ENCODE results near the gene TSC22D1. TPM values are rescaled to one million over a fixed set of nuclear protein-coding genes. Genes with fewer than 3 reads are reported as not detected.

The TSC22D1 gene
- total RNA-seq, 2 experiments from 2014 or later = 14.6 to 27.7 TPM

GRCh38 chr13:44432650-44433049, 143.5 kb downstream of the TSC22D1 start:
- TF ChIP-seq EZH2phosphoT487 (IDR thresholded peaks at IDR 0.05; ENCODE audit: borderline replicate concordance, low read depth, low read length) = no peak
- TF ChIP-seq CTCF (conservative IDR thresholded peaks at IDR 0.05; ENCODE audit: low read length) = no peak
- Histone ChIP-seq H2AFZ (ENCODE audit: low read length) (no peak overlapping the region), H3K9me3 (ENCODE audit: low read length) (no peaks in the 10 kb centered on the region), H3K36me3 (ENCODE audit: insufficient read depth, low read length) (peaks cover 11% of the 10 kb centered on the region; the same call in 1 of the 2 replicates), H3K4me3 (ENCODE audit: low read depth, low read length, poor library complexity, severe bottlenecking) (no peak overlapping the region), H3K4me2 (ENCODE audit: low read length) (no peak overlapping the region), H3K79me2 (ENCODE audit: insufficient read depth, low read depth, low read length) (no peaks in the 10 kb centered on the region), H3K4me1 (ENCODE audit: insufficient read depth, low read length, poor library complexity, severe bottlenecking) (peaks cover 14% of the 10 kb centered on the region), H3K27ac (ENCODE audit: low read depth, low read length, poor library complexity, severe bottlenecking) (no peak overlapping the region), H4K20me1 (ENCODE audit: insufficient read depth, low read length) (no peaks in the 10 kb centered on the region), H3K9me2 (ENCODE audit: insufficient read depth, low read length) (no peaks in the 10 kb centered on the region)
- ChIA-PET POLR2A (interaction anchor here (0.5 to 0.6 kb wide), 2 partner anchors 51 to 79 kb away, joined by 3 to 4 read pairs; no protein-coding TSS in a partner anchor), CTCF (ENCODE audit: unreplicated experiment) (no interaction called here)
- no peak for DNase-seq (ENCODE audit: low spot score)
- intact Hi-C loops (cut with micrococcal nuclease; ENCODE audit: unreplicated experiment) = no loop called here
- no TSS peak for BruUV-seq (replicated peaks)

GRCh38 chr13:44431150-44431549, 145.0 kb downstream of the TSC22D1 start:
- Histone ChIP-seq H3K79me2 (ENCODE audit: insufficient read depth, low read depth, low read length) (no peaks in the 10 kb centered on the region), H3K9me3 (ENCODE audit: low read length) (no peaks in the 10 kb centered on the region), H3K36me3 (ENCODE audit: insufficient read depth, low read length) (peaks cover 11% of the 10 kb centered on the region; the same call in 1 of the 2 replicates), H3K4me2 (ENCODE audit: low read length) (no peak overlapping the region), H3K4me3 (ENCODE audit: low read depth, low read length, poor library complexity, severe bottlenecking) (no peak overlapping the region), H3K27ac (ENCODE audit: low read depth, low read length, poor library complexity, severe bottlenecking) (no peak overlapping the region), H3K4me1 (ENCODE audit: insufficient read depth, low read length, poor library complexity, severe bottlenecking) (peaks cover 5% of the 10 kb centered on the region), H4K20me1 (ENCODE audit: insufficient read depth, low read length) (no peaks in the 10 kb centered on the region), H2AFZ (ENCODE audit: low read length) (no peak overlapping the region), H3K9me2 (ENCODE audit: insufficient read depth, low read length) (no peaks in the 10 kb centered on the region)
- POLR2A ChIA-PET = interaction anchor here (0.7 kb wide), 1 partner anchor 36 kb away, joined by 3 read pairs; no protein-coding TSS in a partner anchor
- TF ChIP-seq EZH2phosphoT487 (IDR thresholded peaks at IDR 0.05; ENCODE audit: borderline replicate concordance, low read depth, low read length) (no peak), CTCF (conservative IDR thresholded peaks at IDR 0.05; ENCODE audit: low read length) (no peak)
- BruUV-seq (replicated peaks) = no TSS peak
- intact Hi-C loops (cut with micrococcal nuclease; ENCODE audit: unreplicated experiment) = no loop called here
- CTCF ChIA-PET (ENCODE audit: unreplicated experiment) = no interaction called here
- no peak for DNase-seq (ENCODE audit: low spot score)

- CTCF ChIA-PET (ENCODE audit: unreplicated experiment) = no interaction called here
- no peak overlapping the region for H3K4me2 ChIP-seq (ENCODE audit: low read length)
These were observed 146.8 kb downstream of the TSC22D1 start for GRCh38 chr13:44429311-44429710.

More at GRCh38 chr13:44429311-44429710, 146.8 kb downstream of the TSC22D1 start:
- Histone ChIP-seq H3K4me3 (ENCODE audit: low read depth, low read length, poor library complexity, severe bottlenecking) (no peak overlapping the region), H3K9me3 (ENCODE audit: low read length) (no peaks in the 10 kb centered on the region), H2AFZ (ENCODE audit: low read length) (no peak overlapping the region), H3K36me3 (ENCODE audit: insufficient read depth, low read length) (peaks cover 9% of the 10 kb centered on the region; the same call in 1 of the 2 replicates), H3K27ac (ENCODE audit: low read depth, low read length, poor library complexity, severe bottlenecking) (no peak overlapping the region), H3K79me2 (ENCODE audit: insufficient read depth, low read depth, low read length) (no peaks in the 10 kb centered on the region), H4K20me1 (ENCODE audit: insufficient read depth, low read length) (no peaks in the 10 kb centered on the region), H3K4me1 (ENCODE audit: insufficient read depth, low read length, poor library complexity, severe bottlenecking) (no peaks in the 10 kb centered on the region), H3K9me2 (ENCODE audit: insufficient read depth, low read length) (no peaks in the 10 kb centered on the region)
- POLR2A ChIA-PET = no interaction called here
- DNase-seq (ENCODE audit: low spot score) = no peak
- intact Hi-C loops (cut with micrococcal nuclease; ENCODE audit: unreplicated experiment) = no loop called here
- no TSS peak for BruUV-seq (replicated peaks)
- TF ChIP-seq EZH2phosphoT487 (IDR thresholded peaks at IDR 0.05; ENCODE audit: borderline replicate concordance, low read depth, low read length) = no peak
- no peak for TF ChIP-seq CTCF (conservative IDR thresholded peaks at IDR 0.05; ENCODE audit: low read length)
